Stimulated activated CD4-positive, alpha-beta T cell treated with anti-CD3 and anti-CD28 coated beads, Interleukin-4, amount 100 ng/mL, for 4 hours (primary cell): ENCODE measurements around the gene ZNF184.

ENCODE experiments used
- DNase-seq, 2 experiments: peaks; one replicate each; pipeline ENCODE4 v3.0.0-alpha.2; 2020

Gene ZNF184

DNA sequence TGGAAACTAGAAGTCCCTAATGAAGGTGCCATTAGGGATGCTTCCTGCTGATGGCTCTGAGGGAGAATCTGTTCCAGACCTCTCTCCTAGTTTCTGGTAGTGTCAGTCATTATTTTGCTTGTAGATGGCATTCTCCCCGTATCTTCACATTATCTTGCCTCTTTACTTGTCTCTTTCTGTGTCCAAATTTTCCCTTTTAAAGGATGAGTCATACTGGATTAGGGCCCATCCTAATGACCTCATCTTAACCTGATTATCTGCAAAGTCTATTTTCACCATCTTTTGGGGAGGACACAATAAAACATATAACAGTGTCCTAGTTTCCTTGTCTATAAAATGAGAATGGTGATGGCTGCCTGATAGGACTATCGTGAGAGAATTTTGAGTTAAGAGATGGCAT, 57.0 kb downstream of the ZNF184 start:
- DNase-seq, result no peak

DNA sequence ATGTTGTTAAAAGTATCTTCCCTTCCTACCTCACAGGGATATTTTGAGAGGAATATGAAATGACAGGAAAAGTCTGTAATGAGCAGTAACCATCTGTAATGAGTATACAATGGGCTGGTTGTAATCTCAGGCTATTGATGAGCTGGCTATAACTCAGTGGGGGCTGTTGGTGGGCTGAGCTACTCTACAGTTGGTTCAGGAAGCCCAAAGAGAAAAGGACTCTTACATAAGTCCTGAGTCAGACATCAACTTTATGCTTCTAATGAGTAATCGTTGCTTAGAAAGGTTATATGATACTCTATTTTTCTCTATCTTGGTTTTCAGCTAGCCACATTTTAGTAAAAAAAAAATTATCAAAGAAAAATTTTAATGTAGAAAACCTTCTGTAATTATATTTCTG, 57.9 kb downstream of the ZNF184 start:
- DNase-seq, result no peak

DNA sequence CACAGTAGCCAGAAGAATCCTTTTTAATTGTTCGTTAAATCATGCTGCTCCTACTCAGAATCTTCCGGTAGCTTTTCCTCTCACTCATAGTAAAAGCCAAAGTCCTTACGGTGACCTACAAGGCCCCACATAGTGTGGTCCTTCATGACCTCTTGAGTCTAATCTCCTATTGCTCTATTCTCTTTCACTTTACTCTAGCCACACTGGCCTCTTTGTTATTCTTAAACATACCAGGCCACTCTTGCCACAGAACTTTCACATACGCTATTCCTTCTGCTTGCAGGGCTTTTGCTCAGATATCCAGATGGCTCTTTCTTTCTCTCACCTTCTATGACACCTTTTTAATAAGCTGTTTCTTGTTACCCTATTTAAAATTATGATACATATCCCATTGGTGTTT, 58.6 kb downstream of the ZNF184 start:
- no peak for DNase-seq

DNA sequence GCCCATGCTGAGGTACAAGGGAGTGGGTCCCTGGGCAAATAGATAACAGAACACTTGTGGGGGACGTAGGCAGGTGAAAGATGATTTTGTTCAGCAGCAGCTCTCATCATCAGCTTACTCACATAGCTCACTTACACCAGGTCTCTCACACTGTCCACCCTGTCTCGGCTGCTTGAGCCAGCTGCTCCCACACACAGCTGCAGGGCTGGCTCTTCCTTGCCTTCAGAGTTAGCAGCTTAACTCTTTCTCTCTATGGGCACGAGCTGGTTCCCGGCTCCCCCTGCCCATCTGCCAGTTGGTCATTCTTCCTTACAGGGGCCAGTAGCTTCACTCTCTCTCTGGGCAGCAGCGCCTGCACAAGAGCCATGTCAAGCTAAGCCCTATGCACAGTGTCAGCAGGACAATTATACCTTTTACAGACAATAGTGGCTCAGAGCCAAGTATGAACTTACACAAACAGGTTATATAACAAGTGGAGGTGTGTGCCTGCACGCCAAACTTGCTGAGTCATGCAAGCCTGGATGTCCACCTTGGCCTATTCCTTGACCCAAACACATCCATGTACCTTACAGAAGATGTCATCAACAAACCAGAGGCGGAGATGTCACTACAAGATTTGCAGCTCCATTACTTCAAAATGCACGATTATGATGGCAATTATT, 65.6 kb downstream of the ZNF184 start:
- no peak for DNase-seq

DNA sequence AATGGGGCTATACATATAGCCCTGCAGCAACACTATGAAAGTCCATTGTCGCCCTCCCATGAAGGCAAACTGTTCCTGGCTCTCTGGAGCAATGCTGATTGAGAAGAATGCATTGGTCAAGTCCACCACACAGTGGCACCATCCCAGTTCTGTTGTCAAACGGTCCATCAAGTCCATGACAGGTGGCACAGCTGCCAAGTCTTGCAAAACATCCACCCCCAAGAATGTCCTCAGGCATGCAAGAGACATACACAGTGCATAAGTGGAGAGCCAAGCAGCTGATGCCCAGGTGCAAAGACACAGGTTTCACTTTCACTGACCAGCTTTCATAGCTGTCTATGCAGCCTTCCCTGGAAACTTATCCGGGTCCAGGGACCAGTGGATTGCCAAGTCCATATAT, 66.8 kb downstream of the ZNF184 start:
- DNase-seq, result no peak

DNA sequence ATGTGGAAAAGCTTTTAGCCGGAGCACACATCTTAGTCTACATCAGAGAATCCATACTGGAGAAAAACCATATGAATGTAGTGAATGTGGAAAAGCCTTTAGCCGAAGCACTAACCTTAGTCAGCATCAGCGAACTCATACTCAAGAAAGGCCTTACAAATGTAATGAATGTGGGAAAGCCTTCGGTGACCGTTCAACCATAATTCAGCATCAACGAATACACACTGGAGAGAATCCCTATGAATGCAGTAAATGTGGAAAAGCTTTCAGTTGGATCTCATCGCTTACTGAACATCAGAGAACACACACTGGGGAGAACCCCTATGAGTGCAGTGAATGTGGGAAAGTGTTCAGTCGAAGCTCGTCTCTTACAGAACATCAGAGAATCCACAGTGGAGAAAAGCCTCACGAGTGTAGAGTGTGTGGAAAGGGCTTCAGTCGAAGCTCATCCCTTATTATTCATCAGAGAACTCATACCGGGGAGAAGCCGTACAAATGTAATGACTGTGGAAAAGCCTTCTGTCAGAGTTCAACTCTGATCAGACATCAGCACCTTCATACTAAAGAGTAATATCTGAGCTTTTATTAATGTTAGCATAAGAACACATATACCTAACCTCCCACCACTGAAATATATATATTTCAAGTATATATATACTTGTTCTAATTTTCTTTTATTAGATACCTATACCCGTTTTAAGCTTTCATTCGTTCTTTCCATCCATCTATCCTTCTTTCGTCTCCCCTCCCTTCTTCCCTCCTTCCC, 71.8 kb downstream of the ZNF184 start:
- DNase-seq, result no peak
